Fibroblast of the aortic adventitia (primary cell): ENCODE data around the gene SLC2A1. TPM values are rescaled to one million over a fixed set of nuclear protein-coding genes. Genes with fewer than 3 reads are reported as not detected.

Experiments
- DNase-seq: peaks from one replicate; pipeline ENCODE4 v3.0.0-alpha.2; 2010; ENCODE audit warnings: low read depth
- H3K4me3 ChIP-seq: 2 replicates; pipeline ENCODE4 v1.5.1; 2011; ENCODE audit warnings: low read depth, mild to moderate bottlenecking, control low read depth, low read length, moderate library complexity
- CTCF ChIP-seq: IDR thresholded peaks from 2 replicates; pipeline ENCODE4 v1.5.1; 2011; ENCODE audit warnings: mild to moderate bottlenecking, low read length, control low read depth, inconsistent platforms; ENCODE audit not compliant: insufficient read depth
- total RNA-seq: library from RNA; depleted of rRNA; stranded (reverse); fragments of >200 nt; gene quantifications from 2 replicates; pipeline ENCODE4 v1.2.3, GENCODE V29; 2012; ENCODE audit warnings: low replicate concordance

The SLC2A1 gene
- total RNA-seq, 1 donor, result 16.3 TPM

- TF ChIP-seq CTCF, result no peak
- H3K4me3 ChIP-seq, result no peak overlapping the region
- DNase-seq, result no peak
Measured at GRCh38 chr1:42961312-42962091, 2.8 kb upstream of the SLC2A1 start.

GRCh38 chr1:42960566-42961311 lies 2.1 kb upstream of the SLC2A1 start:
- no peak for DNase-seq
- no peak overlapping the region for H3K4me3 ChIP-seq
- no peak for TF ChIP-seq CTCF

- no peak for DNase-seq
- H3K4me3 ChIP-seq, result no peak overlapping the region
- no peak for TF ChIP-seq CTCF
Measured at GRCh38 chr1:42960122-42960390, 1.4 kb upstream of the SLC2A1 start.

GRCh38 chr1:42957880-42958487 lies 684 bp downstream of the SLC2A1 start:
- no peak for TF ChIP-seq CTCF
- peak overlapping the region; percentile 86 for H3K4me3 ChIP-seq
- DNase-seq, result peak; percentile 34

- peak; percentile 19 for DNase-seq
- peak overlapping the region; percentile 86 for H3K4me3 ChIP-seq
- TF ChIP-seq CTCF, result no peak
Measured at GRCh38 chr1:42957229-42957879, 1.3 kb downstream of the SLC2A1 start.

- DNase-seq, result no peak
- peak overlapping the region; percentile 86 for H3K4me3 ChIP-seq
- TF ChIP-seq CTCF, result no peak
Measured at GRCh38 chr1:42956739-42957138, 1.9 kb downstream of the SLC2A1 start.
